Esophagus squamous epithelium (tissue), 4 donors: ENCODE results near the gene AMY1A.
"Not testable (repeated sequence)": the region's sequence is repeated elsewhere in the genome, so short reads cannot be mapped to it uniquely, and the experiment has no call there.

Source experiments
- POLR2A ChIP-seq, 4 donors: fragments of 450-650 bp; IDR thresholded peaks; one replicate each; pipeline ENCODE4 v1.6.1; 2017; ENCODE audit warnings: antibody characterized with exemption in 4 of 4, mild to moderate bottlenecking in 4 of 4, moderate library complexity in 3 of 4
- TF ChIP-seq, protein P1 (sequence below), 6 experiments: fragments of 450-650 bp in 4 of 6; fragments of 200-600 bp in 2 of 6; sonication (generic) in 2 of 6; IDR thresholded peaks; one replicate each; pipeline ENCODE4 v1.5.1; 2016 to 2019; ENCODE audit warnings: antibody characterized with exemption in 6 of 6, mild to moderate bottlenecking in 4 of 6, moderate library complexity in 4 of 6

DNA sequence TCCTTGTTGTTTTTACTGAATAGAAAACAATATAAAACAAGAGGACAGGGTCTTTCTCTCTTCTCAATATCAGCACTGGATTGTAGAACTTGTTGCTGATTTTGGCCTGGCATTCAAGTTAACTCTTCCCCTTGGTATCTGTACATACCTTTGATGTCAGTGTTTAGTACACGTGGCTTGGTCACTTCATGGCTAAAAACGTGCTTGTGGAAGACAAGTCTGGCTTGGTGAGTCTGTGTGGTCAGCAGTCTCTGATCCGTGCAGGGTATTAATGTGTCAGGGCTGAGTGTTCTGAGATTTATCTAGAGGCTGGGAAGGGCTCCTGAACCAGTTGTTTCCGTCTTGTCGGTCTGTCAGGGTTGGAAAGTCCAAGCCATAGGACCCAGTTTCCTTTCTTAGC, at the start of gene AMY1A:
- TF ChIP-seq, protein P1, sequence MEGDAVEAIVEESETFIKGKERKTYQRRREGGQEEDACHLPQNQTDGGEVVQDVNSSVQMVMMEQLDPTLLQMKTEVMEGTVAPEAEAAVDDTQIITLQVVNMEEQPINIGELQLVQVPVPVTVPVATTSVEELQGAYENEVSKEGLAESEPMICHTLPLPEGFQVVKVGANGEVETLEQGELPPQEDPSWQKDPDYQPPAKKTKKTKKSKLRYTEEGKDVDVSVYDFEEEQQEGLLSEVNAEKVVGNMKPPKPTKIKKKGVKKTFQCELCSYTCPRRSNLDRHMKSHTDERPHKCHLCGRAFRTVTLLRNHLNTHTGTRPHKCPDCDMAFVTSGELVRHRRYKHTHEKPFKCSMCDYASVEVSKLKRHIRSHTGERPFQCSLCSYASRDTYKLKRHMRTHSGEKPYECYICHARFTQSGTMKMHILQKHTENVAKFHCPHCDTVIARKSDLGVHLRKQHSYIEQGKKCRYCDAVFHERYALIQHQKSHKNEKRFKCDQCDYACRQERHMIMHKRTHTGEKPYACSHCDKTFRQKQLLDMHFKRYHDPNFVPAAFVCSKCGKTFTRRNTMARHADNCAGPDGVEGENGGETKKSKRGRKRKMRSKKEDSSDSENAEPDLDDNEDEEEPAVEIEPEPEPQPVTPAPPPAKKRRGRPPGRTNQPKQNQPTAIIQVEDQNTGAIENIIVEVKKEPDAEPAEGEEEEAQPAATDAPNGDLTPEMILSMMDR (IDR thresholded peaks at IDR 0.05), result not testable (repeated sequence)
- not testable (repeated sequence) for TF ChIP-seq POLR2A (IDR thresholded peaks at IDR 0.05)
